Measurements from ENCODE around the gene NFIB.

Gene NFIB

DNA sequence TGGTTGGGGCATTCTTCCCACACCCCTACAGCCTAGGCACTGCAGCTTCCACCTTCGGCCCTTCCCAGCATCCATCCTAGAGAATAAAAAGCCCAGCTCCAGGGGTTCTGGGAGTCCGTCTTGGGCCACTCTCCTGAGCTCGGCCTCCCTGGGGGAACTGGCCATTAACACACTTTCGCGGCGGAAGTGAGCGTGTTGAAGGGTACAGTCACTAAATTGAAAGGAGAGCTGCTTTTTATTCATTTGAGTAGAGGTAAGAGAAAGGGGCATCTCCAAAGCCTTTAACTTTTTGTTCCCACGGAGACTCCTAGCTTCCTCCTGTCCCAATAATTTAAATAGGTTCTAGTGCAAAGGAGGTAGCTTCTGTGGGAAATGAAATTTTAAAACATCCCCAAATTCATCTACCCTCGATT lies 31.0 kb upstream of the NFIB start:
- FAIRE-seq = no peak

DNA sequence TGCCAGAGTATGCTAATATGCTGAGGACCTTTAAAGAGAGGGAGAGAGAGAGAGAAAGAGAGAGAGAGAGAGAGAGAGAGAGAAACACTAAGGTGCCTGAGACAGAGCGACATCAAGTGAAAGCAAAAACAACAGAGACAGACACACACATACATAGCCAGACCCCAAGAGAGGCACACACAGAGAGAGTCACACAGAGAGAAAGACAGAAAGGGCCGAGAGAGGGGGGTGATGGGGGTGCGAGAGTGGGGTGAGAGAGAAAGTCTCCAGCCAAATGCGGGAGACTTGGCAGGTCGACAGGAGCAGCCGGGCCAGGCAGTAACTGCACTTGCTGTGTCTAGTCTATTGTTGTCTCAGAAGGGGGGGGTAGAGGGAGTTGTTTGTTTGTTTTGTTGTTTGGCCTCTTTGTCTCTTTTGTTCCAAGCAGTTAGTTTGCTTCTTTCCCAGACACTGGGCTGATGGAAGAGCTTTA lies 30.1 kb upstream of the NFIB start:
- no peak for FAIRE-seq

DNA sequence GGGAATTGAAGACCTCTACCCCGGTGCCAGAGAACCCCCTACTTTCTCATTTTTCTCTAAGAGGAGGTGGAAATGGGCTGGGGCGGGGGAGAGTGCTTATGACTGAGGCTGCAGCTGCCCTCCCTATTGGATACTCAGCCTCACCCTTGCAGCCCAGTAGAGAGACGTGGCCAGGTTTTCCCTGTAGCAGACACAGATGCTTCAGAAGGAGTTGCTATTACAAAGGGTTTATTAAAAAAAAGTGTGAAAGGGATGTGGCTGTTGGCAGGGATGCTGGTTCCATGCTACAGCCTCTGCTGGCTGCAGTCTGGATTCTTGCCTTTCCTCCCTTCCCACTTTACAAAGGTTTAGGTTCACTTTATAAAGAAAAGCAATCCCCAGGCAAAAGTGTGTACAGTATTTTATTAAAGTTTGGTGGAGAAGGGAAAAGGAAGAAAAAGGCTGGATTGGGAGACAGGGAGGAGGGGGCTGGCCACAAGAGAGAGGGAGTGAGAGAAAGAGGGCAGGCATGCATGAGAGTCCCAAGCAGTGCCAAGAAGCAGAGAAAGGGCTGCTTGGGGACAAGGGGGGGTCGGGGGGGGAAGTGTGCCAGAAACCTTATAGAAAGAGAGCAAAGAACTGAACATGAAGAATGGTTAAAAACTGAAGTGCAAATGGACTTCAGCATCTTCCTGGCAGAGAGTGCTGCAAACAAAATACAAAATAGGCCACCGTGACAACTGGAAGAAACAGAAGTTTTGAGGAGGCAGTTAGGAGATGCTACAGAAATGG lies 29.5 kb upstream of the NFIB start:
- FAIRE-seq = no peak

DNA sequence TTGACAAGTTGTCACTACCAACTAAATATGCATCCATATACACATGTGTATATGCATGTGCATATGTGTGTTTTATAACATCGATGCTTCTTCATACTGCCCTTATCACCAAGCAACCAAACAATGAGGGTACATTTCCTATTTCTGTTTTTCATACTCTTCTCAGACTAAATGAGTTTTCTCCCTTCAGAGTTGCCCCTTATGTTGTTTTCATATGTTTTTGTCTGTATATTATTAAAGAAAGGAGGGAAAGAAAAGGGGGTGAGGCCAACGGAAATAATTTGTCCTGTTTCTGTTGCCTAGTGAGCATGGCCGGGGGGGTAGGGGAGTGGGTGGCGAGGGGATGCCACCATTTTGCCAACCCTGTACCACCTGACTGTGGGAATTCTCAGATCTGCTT lies 28.8 kb upstream of the NFIB start:
- FAIRE-seq = no peak

DNA sequence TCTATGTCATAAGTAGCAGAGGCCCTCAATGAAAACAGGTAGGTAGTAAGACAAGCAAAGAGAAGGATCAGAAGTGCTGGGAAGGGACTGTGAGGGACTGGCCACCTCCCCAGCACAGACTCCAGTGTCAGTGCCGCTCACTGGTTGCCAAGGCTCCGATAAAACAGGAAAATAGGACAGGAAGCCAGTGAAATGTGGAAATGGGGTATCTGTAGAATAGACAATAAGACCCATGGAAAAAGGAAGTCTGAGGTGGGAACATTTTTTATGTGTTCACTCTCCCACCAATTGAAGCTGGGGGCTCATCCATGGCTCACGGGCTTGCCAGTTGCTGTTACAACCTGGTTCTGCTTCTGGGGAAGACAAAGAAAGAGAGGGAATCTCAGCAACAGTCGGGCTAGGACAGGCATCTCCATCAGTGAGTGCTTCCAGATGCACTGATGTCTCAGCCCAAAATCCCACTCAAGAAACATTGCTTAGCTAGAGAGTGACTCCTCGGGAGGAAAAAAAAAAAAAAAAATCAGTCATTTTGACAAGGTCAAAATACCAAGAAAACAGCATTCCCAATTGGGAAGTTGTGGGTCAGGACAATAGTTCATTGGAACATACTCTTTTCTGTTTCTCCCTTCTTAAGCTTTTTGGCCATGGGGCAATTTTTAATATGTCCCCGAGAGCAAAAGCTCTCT lies 27.6 kb upstream of the NFIB start:
- FAIRE-seq = no peak

DNA sequence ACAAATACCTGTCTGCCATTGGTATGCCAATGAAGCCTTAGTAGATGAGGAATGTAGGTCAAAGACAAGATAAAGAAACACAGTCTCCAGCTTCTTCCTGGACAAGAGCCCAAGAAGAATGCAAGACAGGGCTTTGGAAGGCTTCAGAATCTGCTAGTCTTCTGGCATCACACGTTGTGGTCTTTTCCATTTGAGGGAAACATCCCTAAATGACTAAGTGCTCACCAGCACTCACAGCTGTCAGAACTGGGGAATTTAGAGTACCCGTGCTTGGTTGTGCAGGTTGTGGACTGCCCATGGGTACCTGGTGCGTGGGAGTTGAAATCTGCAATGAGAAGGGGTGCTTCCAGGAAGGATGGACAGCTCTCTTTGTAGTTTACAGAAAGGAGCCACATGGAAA lies 27.1 kb upstream of the NFIB start:
- FAIRE-seq = no peak

DNA sequence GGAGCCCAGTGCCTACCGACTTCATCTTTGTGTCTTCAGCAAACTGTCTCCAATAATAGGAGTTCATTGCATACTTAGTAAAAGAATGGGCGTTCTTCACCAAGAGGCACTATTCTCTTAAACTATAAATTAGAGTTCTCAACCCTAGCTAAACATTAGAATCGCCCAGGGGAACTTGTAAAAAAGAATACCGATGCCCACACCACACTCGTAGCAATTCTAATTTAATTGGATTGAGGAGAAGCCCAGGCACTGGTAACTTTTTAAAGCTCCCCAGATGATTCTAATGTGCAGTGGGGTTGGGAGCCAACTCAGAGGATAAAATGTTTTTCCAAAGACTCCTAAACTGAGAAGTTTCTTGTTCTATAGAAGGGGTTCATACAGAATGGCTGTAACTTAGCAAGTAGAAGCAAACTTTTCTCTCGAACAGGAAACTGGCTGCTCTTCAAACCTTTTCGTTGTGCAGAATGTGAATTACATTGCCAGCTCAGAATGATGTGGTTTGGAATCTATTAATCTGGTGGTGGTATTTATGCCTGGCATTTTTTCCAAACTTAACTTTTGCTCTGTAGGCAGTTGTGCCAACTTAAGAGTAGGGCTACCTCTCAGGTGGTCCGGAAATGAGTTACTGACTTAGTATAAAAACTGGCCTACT lies 26.4 kb upstream of the NFIB start:
- no peak for FAIRE-seq

DNA sequence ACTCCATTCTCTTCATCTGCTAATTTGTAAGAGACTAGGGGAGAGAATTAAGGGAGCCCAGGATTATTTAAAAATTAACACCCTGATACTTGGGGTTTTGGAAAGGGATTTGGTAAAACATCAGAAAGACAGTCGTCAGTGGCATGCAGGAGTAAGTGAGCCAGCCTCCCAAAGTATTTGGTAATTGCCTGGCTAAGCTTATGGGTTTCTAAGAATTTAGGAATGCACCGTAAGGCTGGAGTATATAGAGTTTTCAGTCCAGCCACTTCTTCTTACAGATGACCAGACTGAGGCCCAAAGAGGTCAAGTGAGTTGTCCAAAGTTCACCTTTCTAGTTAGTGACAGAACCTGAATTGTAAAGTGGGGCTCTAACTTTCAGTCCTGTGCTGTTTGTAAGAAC lies 25.8 kb upstream of the NFIB start:
- FAIRE-seq = no peak

DNA sequence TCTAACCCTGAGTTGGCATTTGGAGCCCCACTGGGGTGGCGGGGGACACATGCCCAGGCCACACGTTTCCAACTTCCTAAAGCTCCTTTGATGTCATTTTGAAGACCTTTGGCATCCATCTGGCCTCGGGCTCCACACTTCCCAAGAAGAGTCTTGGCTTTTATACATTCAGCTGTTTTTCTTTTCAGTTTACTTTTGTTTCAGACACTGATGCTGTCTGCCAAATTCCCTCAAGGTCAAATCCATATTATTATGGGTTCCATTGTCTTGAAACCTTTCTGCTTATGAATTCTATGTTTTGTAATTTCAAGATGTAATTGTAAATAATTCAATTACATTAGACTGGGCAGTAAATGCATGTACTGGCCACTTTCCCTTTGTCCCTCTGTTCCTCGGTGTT lies 23.7 kb upstream of the NFIB start:
- no peak for FAIRE-seq

DNA sequence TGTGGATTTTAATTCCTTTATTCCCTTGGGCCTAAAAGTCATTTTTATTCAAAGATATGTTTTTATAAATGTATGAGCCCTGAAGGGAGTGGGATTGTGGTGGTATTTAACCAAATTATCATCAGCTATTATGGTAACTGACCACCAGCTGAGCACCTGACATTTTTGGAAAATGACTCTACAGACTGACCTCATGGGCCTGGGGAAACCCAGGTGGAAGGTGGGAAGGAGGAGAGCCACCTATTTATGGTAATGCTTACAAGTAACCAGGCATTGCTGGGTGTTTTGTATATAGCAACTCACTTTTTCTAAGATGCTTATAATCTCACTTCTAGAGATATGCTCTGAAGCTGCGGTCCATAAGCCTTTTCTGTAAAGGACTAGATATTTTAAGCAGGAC lies 22.3 kb upstream of the NFIB start:
- no peak for FAIRE-seq

DNA sequence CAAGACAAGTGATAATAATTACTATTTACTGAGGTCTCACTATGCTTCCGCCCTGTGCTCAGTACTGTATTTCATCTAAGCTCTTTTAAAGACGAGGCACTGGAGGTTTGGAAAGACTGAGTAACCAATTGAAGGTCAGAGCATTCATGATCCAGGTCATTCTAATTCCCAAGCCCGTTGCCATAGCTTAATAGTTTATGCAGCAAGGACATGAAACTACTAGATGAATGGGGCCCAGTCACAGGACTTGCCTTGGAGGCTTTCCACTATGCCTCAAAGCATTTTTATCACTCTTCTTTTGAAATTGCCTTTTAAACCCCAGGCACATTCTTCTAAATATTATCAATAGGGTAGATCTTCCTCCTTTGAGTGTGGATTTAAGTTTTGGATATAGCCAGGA lies 17.2 kb upstream of the NFIB start:
- FAIRE-seq = no peak

DNA sequence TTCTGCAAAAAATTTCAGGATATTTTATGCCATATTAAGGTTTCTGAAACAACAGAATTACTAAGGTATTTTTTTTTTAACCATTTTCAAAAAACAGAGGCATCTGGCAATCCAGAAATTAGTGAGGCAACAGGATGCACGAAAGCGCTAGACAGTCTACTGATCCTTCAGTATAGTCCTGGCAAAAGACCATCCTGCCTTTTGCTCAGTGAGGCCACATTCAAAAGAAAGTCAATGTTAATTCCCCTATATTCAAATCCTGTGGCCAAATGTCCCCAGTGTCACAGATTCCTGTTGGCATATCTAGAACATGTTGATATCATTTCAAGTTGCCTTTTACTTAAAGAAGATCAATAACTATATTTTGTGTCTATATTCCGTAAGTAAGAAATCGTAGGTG lies 13.1 kb upstream of the NFIB start:
- no peak for FAIRE-seq

DNA sequence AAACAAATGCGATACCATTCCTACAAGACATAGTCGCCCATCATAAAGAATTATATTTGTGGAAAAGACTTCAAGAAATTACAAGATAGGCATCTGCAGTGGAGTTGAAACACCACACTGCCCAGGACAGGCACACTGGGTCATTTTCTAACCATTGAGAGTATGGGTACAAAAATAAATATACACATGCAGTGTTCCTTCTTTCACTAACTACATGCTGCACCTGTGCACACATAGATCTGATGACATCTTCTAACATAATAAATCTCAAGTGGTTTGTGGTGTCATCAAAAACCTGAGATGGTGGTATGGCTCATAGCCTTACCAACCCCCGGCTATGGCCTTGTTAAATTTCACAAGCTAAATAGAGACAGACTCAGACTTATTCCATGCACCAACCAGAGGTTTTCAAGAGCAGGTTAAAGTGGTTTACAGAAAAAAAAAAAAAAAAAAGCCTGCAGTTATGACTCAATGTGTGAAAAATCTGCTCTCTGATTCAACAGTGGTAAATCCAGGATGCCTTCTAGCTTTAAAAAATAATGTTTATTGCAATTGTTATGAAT lies 12.4 kb upstream of the NFIB start:
- no peak for FAIRE-seq

DNA sequence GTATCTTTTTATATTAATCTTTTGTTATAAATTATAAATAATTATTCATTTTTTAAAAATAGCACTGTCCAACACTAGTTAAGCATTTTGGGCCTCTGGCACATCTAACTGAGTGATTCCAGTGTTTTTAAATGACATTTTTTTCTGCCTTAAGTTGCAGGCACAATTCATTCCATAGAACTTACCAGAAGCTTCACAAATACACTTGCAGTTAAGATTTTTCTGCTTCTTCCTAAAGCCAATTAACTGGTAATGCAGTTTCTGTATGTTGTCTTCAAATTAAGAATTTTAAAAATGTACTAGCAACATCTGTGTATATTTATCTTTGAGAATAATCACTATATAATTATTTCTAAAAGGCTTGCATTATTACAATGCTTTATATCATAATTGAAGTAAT lies 11.2 kb upstream of the NFIB start:
- no peak for FAIRE-seq

DNA sequence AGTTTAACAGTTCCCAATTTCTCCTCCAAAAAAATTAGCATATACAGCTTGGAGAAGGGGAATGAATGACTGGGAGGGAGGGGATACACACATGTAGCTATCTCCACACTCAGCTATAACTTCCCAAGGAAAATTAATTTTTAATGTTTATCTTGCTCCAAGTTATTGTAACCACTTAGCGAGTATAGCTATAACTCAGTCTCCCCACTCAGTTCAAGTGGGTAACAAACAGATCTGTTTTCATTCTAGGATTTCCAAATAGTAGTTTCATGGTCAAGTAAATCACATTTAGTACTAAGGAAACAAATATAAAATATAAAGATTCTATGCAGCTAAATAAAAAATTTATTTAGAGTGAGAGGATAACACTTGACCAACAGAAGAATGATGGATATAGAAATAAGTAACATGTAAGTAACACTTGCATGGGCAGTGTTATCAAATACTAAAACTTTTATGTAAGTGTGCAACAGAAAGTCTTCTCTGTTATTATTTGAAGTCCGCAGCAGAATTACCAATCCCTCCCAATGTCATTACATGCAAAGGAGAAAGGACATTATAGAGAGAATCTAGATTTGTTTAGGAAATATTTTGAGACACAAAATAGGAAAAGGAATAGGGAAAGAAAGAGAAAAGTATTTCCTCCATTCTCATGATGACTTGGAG lies 10.2 kb upstream of the NFIB start:
- FAIRE-seq = no peak

DNA sequence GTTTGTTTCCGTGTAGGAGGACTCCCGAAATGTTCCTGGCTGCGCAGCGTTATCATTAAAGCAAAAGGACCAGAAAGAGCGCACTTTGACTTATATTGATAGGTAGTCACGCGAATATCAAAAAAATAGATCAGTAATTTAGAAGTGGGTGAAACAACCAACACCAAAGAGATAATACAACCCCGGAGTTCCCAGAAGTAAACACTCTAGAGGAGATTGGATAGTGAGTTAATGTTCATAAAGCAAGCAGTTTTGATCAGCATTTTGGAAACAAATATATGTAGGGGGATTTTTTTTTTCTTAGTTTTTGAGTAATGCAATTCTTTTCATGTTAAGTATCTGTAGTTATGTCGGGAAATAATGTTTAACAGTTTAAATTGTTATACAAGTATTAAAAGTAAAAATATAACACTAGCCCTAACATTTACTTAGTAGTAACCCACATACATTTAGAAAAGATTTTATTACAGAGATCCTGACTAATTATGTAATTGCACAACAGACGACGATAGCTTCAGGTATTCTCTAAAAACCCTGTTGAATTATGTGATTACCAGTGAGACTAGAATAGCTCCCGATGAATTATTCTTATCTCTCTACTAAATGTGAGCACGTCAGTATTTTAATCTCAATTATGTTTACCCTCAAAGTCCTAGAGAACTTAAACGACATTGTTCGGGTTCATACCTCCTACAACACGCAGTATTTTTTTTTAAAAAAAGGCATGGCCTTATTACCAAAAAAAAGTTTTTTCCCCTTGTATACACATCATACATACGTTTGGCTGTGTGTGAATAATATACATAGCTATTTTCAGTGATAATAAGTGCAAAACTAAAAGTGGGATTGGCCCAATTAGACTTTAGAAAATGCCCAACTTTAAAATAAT lies 9.4 kb upstream of the NFIB start:
- no peak for FAIRE-seq

DNA sequence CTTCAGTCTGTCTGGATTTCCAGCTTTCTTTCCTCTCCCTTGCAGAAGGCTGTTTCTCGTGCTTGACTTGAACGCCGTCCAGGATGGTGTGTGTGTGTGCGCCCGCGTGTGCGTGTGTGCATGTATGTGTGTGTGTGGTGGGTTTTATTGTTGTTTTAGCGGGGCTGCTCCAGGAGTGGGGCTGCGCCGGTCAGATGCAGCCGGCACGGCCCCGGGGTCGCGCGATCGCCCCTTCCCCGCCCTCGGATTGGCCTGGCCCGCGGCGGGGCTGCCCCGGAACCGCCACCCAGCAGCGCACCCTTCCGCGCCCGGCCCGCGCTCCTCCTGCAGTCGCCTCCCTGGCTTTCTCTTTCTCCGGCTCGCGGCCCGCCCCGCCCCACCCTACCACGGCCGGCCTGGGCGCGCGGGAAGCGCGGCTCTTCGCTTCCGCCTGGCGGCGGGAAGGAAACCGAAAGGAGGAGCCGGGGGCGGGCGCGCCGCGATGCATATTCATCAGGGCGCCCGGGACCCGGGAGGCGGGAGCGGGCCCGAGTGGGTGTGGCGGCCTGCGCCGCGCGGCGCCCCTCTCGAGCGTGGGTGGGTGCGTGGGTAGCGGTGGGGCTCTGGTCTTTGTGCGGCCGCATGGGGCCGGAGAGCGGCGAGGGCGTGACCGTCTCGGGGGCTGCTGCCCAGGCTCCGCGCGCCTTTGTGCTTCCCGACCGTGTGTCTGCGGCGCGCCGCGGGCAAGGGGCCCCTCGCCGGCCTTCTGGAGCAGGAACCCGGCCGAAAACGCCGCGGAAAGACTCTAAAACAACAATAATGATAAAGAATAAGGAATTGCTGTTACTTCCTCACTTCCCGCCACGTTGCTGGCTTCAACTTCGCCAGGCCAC lies 8.5 kb upstream of the NFIB start:
- no peak for FAIRE-seq

DNA sequence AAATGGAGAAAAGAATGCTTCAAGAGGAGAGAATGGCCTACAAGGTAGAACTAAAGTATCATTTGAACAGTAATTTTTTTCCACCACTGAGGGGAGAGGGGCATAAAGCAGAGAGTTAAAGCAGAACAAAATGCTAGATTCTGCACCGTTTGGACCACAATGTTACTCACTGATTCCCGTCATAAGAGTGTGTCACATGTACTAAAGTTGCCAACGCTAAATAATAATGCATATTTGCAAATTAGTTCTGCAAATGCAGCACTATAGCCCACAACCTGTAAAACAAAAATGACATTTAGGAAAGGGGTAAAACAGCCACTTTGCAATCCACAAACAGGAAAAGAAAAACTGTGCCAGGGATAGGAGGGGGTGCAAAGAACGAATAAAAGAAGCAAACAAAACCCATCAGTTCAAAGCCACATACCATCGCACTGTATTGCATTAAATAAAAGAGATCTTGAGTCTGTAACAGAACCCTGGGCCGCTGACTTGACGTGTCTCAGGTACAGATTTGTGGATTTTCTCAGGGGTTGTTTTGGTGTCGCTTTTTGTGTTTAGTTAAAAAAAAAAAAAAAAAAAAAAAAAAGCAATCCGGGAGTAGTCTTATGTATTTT lies 7.7 kb upstream of the NFIB start:
- no peak for FAIRE-seq

DNA sequence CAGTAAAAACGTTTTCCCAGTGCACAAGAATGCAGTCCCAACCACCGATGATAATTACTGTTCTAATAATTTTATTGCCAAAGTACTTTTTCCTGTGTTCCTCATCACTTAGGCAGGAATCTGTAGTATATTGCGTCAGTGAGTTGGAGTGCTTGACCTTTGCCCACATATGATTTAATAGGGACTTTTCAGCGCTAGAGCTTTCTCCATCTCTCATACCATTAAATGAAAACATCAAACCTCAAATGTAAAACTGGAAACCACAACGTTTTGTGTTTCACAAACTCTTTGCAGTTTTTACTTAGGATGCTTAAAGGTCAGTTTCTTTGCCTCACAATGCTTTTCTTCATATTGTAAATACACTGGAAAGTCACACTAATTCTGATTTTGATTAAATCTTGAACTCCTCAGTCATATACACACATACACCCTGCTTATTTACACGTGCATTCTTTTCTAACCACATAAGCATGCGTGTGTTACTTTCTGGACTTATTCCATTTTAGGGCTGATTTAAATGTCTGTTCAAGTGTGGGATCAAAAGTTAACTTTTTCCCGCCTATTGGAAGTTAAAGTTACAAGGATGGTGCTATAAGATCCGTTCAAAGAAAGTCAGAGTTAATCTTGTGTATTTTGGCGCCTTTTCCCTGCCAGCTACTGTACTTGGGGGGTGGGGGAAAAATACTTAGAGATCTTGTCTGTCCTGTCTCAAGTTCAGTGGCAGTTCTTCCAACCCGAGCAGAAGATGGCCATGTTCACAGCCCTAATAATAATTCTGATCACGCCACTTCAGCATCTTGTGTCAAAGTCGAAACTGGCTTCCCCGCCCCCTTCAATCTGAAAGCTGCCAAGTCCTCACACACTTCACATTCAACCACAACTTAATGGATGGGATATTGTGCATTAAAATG lies 6.6 kb upstream of the NFIB start:
- no peak for FAIRE-seq

Data from endometrium (tissue), 2 donors.